ENCODE measurements around the gene TACR3.
"Not testable (repeated sequence)": the region's sequence is repeated elsewhere in the genome, so short reads cannot be mapped to it uniquely, and the experiment has no call there.

Gene TACR3

DNA sequence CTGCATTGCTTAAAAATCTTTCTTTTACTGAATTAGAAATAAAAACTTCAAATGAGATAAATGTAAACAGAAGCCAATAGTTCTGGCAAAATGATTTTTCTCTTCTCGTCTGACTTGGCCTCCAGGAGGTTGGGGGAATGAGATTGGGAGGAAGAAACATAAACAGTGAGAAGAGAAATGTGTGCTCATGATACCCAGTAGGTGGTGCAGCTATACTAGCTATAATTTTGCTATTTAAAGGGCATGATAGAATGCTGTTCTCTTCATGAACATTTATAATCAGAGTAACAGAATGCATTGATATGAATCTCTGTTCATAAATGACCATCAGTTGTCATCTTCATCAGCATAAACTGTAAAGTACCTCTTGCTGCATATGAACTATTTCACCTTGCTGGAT, 85.5 kb downstream of the TACR3 start:
- H3K36me3 Mint-ChIP-seq, result no peaks in the 10 kb centered on the region
- no peak overlapping the region for H3K27ac Mint-ChIP-seq
- no peak overlapping the region for H3K4me3 Mint-ChIP-seq
- peaks cover 8% of the 10 kb centered on the region for H3K9me3 Mint-ChIP-seq
- no peaks in the 10 kb centered on the region for H3K4me1 Mint-ChIP-seq
- no peaks in the 10 kb centered on the region for H3K27me3 Mint-ChIP-seq

DNA sequence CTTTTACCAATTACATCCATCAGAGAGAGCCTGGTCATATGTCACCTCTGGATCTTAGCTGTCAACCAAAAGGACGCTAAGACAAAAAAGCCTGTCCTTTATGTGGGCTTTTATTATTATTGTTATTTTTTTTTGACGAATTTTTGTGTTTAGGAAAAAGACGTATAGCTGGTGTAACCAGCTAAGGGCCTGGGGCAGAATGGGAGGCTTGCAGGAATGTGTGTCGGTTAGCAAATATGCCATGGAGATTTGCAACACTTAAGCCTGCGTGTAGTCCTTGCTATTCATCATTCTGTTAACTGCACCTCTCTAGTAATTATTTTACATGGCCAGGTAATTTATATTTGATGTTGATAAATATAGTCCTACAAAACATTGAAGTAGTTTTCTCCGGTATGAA, 93.5 kb downstream of the TACR3 start:
- no peak overlapping the region for H3K4me3 Mint-ChIP-seq
- H3K9me3 Mint-ChIP-seq, result peaks cover 15% of the 10 kb centered on the region
- H3K27ac Mint-ChIP-seq, result no peak overlapping the region
- no peaks in the 10 kb centered on the region for H3K27me3 Mint-ChIP-seq
- no peaks in the 10 kb centered on the region for H3K4me1 Mint-ChIP-seq
- no peaks in the 10 kb centered on the region for H3K36me3 Mint-ChIP-seq

DNA sequence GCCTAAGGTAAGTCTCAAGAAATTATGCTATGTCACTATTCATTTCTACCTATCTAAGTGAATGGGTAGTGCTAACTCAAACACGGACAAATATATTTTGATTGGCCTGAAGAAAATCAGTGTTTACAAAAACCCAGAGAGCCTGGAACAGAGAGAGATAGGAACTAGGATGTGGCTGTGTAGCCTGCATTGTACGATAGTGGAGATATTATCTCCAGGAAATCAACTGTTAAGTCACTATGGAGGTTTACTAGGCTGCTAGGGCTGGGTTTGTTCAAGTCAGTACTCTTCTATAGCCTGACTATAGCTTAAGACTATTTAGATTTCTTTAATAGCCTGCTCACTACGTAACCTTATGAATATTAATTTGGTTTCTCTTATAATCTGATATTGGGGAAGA, 127.9 kb downstream of the TACR3 start:
- no peaks in the 10 kb centered on the region for H3K36me3 Mint-ChIP-seq
- H3K9me3 Mint-ChIP-seq, result peaks cover 4% of the 10 kb centered on the region
- no peak overlapping the region for H3K27ac Mint-ChIP-seq
- no peaks in the 10 kb centered on the region for H3K4me1 Mint-ChIP-seq
- H3K4me3 Mint-ChIP-seq, result no peak overlapping the region
- no peaks in the 10 kb centered on the region for H3K27me3 Mint-ChIP-seq

DNA sequence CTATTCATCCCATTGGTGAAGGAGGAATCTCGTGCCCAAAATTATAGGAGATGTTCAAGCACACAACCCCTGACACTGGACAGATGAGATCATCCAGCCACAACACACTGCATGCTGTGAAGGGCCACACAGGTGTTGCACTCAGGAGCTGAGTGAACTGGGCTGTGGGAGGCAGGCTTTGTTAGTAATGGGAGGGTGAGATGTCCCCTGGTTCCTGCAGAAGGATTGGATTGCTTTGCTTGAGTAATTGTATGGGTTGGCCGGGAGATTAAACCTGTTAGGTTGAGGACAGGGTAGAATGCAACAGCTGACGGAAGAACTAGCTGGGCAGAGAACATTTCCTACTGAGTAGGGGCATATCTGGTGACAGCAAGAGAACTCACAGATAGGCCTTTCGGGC, 152.2 kb downstream of the TACR3 start:
- Mint-ChIP-seq H3K9me3 (no peaks in the 10 kb centered on the region), H3K4me3 (no peak overlapping the region), H3K4me1 (no peaks in the 10 kb centered on the region)

GRCh38 chr4:103559178-103559577, 160.6 kb downstream of the TACR3 start:
- H3K36me3 Mint-ChIP-seq, H3K9me3 Mint-ChIP-seq, H3K27me3 Mint-ChIP-seq, H3K27ac Mint-ChIP-seq, H3K4me1 Mint-ChIP-seq, H3K4me3 Mint-ChIP-seq: not testable (repeated sequence)

More for the DNA sequence above, 152.2 kb downstream of the TACR3 start:
- no peaks in the 10 kb centered on the region for H3K27me3 Mint-ChIP-seq
- H3K36me3 Mint-ChIP-seq, result no peaks in the 10 kb centered on the region
- no peak overlapping the region for H3K27ac Mint-ChIP-seq
